ENCODE measurements around the gene FAM171A1.
A peak's percentile ranks its signal among the peaks of the same experiment; 100 is the strongest.
"Not testable (repeated sequence)": the region's sequence is repeated elsewhere in the genome, so short reads cannot be mapped to it uniquely, and the experiment has no call there.

FAM171A1 gene

DNA sequence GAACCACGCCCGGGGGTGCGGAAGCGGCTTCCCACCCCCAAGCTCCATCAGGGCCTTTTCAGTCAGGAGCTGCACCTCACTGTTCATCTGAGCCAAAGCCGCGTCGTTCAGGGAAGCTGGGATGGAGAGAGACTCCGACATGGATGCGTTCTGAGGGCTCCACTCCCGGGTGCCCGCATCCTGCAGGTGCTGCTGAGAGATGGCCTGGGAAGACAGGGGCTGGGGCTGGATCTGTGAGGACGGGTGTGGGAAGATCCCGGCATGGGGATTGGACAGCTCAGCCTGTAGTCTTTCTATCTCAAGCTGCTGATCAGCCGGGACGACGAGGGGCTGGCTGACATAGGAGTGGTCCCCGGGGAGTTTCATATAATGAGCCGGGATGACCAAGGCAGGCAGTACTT is 157.6 kb downstream of the FAM171A1 start:
- DNase-seq (ENCODE audit: low read depth in 4 of 4, low spot score in 1 of 4): no peak

DNA sequence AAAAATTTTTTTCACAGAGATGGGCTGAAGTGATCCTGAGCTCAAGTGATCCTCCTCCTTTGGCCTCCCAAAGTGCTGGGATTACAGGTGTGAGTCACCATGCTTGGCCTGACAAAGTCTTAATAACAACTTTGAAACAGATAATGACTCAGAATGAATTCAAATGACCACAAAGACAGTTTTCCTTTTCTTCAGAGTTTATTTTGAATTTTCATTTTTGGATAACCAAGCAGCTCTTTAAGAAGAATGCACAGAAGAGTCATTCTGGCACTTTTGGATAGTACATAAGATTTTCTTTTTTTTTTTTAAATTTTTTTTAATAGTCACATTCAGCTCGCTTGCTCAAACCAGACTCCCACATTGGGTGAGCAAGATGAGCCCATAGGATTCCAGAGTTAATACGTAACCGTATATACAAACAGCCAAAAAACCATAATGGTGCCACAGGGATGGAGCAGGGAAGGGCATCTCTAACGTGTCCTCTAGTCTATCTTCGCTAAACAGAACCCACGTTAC is 159.6 kb downstream of the FAM171A1 start:
- no peak for DNase-seq (ENCODE audit: low read depth in 4 of 4, low spot score in 1 of 4)

DNA sequence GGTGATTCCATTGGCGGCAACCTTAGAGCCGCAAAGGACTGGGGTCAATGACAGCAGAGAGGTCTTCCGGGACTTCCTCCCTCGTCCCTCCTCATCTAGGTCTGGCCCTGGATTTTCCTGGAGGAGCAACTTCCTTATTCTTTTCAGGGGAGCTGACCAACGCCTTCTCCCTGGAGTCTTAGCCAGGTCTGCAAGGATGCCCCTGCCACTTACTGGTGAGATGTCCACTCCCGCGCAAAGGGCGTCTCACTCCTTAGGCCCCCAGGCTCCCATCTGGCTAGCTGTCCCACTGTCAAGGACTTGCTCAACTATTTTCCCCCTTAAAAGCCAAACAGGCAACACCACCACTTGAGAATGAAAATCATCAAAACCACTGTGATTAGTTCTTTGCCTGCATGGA is 160.6 kb downstream of the FAM171A1 start:
- no peak for DNase-seq (ENCODE audit: low read depth in 4 of 4, low spot score in 1 of 4)

DNA sequence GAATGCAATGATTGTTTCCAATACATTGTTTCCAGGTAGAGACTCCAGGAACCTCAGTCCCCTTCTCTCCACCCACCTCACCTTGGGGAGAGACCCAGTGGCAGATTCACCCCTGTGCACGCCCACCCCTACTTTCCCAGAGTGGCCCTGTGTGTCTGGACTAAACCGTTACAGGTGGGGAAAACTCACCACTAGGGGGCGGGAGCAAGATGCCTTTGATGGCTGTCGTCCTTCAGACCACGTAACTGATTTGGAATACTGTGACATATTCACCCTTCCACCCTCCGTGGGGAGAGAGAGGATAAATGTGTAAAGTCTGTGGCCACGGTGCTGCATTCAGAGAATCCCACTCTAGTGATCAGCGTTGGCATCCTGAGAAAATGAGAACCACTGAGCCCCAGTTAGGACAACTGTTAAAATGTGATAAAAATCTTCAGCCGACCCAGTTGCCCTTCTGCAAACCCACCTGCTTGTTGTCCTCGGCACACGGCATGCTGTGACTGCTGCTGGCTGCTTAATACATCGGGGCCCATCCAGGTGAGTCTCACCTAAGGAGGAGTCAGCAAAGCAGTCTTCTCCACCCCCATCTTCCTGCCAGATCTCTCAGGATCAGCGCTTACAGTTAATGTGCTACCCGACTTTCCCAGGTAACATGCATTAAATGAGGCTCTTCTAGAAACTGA is 161.1 kb downstream of the FAM171A1 start:
- DNase-seq (ENCODE audit: low read depth in 4 of 4, low spot score in 1 of 4): peak; percentile 67 to 81 (median 72)

DNA sequence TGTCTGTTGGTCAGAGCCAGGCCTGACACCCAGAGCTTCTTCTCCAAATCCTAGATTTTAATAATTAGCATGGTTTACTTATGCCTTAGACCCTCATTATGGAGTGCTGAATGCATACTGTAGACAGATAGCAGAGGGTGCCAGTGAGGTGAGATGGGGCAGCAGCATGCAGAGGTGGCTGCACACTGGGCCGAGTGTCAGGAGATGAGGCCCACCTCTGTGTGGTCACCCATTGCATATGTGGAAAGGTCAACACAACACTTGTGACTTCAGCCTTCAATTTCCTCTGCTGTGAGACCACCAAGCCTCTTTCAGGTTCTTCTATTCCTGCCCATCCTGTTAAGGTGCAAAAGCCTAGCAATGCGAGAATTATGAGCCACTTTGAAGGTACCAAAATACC is 162.9 kb downstream of the FAM171A1 start:
- DNase-seq (ENCODE audit: low read depth in 4 of 4, low spot score in 1 of 4): no peak

DNA sequence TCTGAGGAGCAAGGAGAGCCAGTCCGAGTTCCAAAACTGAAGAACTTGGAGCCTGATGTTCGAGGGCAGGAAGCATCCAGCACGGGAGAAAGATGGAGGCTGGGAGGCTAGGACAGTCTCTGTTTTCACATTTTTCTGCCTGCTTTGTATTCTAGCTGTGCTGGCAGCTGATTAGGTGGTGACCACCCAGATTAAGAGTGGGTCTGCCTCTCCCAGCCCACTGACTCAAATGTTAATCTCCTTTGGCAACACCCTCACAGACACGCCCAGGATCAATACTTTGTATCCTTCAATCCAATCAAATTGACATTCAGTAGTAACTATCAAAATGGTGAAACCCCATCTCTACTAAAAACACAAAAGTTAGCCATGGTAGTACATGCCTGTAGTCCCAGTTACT is 163.7 kb downstream of the FAM171A1 start:
- DNase-seq (ENCODE audit: low read depth in 4 of 4, low spot score in 1 of 4): not testable (repeated sequence)

DNA sequence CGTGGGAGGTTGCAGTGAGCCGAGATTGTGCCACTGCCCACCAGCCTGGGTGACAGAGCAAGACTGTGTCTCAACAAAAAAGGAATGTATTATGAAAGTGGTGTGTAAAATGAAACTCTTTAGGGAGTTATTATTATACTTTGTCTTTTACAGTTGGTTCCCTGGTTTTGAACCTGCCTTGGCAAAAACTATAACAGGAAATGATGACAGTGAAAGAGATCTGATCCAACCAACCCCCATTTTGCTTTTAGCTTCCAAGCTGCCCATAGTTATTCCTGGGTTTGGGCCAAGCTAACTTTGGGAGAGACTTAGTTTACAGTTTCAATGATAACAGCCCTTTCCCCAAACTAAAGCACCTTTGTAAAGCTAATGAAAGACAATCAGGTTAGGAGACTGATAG is 168.4 kb downstream of the FAM171A1 start:
- no peak for DNase-seq (ENCODE audit: low read depth in 4 of 4, low spot score in 1 of 4)

DNA sequence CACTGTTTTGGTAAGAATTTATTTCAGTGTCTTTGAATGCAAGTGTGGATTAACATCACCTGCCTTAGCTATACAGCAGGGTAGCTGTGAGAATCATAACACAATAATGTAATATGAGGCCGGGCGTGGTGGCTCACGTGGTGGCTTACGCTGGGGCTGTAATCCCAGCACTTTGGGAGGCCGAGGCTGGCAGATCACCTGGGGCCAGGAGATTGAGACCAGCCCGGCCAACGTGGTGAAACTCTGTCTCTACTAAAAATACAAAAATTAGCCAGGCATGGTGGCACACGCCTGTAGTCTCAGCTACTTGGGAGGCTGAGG is 168.8 kb downstream of the FAM171A1 start:
- not testable (repeated sequence) for DNase-seq (ENCODE audit: low read depth in 4 of 4, low spot score in 1 of 4)

DNA sequence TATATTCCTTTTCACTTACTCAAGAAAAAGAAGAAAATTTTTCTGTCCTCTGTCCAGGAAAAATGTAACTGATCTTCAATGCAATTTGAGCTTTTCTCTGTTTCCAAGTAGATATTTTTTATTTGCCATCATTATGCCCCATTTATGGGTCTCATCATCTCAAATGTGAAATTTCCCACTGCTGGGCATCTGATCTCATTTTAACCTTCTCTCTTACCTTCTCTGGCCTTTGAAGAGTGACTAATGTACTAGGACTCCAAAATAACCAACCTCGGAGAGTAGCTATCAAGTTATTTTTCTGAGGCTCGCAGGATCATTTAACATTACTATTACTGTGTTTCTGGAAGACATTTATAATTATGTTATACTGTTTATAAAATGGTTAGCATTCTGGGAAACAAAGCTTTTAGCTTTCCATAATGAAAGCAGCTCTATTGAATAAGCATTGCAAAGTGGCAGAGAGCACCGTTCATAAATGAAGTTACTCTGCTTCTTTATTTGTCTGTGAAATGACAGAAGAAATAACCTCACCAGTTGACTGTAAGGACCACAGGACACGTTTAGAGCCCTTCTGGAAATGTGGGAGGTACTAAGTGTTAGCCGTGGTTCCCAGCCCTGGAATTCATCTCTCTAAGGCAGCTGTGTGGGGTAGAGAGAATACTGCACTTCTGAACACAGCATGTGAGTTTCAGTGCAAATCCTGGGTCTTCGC is 169.3 kb downstream of the FAM171A1 start:
- DNase-seq (ENCODE audit: low read depth in 4 of 4, low spot score in 1 of 4): no peak

DNA sequence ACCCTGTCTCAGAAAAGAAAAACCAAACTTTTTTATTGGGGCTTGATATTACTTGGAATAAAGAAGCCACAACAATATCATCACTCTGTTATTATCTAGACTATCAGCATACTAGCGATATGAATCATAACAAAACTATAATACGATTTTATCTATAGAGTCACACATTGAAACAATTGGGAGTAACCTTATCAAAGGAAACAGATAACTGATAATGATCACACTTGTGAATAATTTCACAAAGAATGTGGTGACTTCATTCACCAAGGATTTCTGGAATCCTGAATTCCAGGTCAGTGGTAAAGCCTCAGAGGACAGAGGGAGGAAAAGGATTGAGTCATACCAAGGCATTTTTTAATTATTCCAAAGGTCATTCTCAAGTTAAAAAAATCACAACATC is 170.5 kb downstream of the FAM171A1 start:
- no peak for DNase-seq (ENCODE audit: low read depth in 4 of 4, low spot score in 1 of 4)

DNA sequence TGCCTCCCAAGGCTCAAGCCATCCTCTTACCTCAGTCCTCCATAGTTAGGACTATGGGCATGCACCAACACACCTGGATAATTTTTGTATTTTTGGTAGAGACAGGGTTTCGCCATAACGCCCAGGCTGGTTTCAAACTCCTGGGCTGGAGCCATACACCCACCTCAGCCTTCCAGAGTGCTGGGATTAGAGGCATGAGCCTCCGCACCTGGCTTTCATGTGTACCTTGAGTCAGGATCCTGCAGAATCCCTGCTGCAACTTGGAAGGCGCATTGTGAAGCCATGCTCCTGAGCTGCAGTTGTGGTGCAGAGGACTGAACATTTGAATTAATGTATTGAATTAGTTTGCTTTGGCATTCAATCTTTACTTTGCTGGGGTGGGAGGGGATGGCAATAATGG is 173.2 kb downstream of the FAM171A1 start:
- DNase-seq (ENCODE audit: low read depth in 4 of 4, low spot score in 1 of 4): no peak

DNA sequence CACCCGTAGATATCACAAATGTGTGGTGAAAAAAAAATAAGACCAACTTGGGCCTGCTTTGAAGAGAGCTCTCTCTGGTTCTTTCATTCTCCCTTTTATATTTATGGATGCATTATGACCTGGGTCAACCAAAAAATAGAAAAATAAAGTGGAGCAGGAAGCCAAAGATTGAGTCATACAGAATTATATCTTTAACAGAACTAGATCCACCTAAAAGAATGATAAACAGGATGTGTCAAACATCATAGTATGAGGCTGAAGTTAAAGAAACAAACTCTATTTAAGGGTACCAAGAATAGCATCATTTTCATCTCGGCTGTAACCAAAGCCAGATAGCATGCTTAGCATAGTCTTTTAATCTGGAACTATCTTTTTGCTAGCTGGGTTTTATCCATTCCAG is 173.8 kb downstream of the FAM171A1 start:
- DNase-seq (ENCODE audit: low read depth in 4 of 4, low spot score in 1 of 4): no peak

DNA sequence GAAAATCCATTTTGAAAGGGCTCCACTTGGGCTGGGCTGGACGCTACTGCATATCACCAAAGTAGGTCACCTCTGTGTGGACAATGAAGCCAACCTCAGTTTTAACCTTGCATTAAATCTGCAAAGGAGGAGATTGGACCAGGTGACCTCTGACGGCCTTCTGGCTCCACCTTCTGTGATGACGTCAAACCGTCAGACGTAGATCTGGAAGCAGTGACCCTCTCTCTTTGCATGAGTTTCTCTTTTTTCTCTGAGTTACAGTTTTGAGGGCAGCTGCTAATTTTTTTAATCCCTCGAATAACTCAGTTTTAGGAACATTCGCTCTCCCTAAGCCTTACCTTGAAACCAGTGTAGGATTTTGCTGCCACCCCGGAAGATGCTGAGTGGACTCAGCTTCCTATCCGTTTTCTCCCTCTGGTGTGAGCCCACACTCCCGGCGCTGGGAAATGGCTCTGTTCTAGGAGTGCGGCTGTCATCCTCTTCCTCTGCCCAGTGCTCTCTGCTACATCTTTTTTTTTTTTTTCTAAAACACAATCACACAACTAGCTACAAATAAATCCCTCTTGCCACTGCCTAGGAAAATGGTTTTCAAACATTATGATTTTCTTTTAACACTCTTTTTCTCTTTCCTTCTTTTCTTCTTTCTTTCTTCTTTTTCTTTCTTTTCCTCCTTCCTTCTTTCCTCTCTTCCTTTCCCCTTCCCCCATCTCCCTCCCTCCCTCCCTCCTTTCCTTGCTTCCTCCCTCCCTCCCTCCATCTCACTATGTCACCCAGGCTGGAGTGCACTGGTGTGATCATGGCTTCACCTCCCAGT is 174.9 kb downstream of the FAM171A1 start:
- no peak for DNase-seq (ENCODE audit: low read depth in 4 of 4, low spot score in 1 of 4)

DNA sequence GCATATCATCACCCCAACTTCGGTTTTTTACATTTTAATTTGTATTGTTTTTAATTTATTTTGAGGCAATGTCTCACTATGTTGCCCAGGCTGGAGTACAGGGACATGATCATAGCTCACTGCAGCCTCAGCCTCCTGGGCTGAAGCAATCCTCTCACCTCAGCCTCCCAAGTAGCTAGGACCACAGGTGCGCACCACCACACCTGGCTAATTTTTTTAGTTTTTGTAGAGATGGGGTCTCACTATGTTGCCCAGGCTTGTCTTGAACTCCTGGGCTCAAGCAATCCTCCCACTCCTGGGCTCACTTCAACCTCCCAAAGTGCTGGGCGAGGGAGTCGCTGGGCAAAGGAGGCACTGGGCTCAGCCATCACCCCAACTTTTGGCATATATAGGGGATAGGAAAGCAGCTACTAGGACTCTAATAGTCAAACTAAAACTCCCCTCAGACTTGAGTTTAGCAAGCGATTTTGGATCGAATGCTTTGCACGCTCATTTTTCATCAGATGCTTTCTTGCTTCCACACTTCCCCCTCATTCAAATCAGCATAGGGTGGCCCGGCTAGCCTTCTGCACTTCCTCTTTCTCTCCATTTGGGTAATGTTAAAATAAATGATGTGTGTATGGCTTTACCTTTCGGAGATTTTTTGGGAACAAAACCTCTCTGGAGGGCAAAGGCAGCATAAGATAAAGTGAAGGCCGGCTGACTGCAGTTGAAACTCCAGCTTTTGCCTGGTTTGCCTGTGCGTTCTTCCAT is 181.8 kb downstream of the FAM171A1 start:
- no peak for DNase-seq (ENCODE audit: low read depth in 4 of 4, low spot score in 1 of 4)

DNA sequence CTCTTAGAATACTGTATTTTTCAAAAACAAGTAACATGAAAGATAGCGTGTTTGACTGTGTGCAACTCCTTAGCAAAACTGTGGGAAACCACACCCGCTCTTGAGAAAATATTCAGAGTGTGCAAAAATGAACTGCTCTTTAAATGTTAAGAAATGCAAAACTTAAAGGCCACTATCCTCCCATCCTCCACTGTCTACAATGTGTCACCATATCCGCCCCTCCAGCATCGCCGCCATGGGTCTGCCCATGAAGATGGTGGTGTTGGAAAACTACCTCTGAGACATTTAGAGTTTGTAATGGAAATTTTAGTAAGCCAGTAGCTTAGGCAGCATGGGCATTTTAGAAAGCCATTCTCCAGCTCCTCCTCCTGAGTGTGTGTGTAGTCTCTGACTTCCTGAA is 182.5 kb downstream of the FAM171A1 start:
- DNase-seq (ENCODE audit: low read depth in 4 of 4, low spot score in 1 of 4): peak in 1 of 4 experiments; percentile 25

DNA sequence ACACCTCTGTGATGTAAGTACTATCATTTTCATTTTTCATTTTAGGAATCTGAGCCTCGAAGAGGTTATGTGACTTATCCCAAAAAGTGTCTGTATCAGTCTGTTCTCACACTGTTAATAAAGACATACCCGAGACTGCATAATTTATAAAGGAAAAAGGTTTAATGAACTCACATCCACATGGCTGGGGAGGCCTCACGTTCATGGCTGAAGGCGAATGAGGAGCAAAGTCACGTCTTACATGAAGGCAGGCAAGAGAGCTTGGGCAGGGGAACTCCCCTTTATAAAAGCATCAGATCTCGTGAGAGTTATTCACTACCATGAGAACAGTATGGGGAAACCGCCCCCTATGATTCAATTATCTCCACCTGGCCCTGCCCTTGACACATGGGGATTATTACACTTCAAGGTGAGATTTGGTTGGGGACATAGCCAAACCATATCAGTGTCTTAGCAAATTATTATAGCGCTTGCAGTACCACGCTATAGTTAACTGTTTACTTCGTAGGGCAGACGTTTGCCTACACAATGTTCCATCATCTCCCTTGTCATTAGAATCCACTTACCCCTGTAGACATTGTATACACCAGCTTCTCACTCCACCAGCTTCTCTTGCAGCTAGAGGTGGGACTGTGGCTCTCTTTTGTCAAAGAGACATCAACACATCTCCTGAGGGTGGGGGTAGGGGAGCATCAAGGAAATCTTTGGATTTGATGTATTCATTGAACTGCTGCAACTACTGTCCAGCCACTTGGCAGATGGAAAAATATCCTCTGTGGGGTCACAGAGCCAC is 187.2 kb downstream of the FAM171A1 start:
- DNase-seq (ENCODE audit: low read depth in 4 of 4, low spot score in 1 of 4): no peak

DNA sequence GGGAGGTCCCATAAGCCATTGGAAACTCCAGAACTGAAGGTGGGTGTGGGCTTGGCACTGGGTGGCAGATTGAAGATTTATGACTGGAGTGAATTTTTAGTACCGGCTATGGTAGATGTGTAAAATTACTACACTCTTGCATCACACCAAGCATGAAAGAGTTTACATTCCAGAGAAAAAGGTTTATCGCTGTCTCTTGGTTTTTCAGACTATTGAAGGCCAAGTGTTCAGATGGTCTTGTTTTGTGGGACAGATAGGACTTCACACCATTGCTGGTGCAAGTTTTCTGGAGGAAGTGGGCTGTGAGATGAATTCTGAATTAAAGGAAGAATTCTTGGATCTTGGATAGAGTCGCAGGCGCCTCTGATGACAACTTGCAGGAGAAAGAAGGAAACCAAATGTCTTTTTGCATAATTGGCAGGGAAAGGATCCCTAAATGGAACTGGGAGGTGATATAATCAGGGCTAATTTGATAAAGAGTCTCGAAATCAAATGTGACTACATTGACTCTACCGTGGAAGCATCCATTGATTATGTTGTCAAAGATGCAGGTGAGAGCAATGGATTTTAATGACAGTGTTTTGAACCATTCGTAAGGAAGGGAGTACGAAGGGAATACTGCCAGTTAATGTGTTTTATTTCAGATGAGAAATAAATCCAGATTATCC is 188.4 kb downstream of the FAM171A1 start:
- DNase-seq (ENCODE audit: low read depth in 4 of 4, low spot score in 1 of 4): no peak

DNA sequence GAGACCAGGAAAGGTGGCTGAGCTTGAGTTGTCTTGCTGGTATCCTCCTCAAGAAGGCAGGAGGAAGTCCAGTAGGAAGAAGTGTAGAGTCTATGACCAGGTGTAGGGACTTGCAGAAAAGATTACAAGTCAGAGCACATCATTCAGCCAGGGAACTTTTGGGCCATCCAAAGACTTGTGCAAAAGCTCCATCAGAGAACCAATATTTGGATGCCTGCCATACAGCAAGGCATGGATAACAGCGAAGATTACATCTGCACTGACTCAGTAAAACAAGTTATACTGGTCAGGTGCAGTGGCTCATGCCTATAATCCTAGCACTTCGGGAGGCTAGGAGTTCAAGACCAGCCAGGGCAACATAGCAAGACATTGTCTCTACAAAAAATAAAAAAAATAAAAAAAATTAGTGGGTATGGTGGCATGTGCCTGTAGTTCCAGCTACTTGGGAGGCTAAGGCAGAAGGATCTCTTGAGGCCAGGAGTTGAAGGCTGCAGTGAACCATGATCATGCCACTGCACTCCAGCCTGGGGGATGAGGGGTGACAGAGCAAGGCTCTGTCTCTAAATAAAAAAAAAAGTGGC is 189.4 kb downstream of the FAM171A1 start:
- DNase-seq (ENCODE audit: low read depth in 4 of 4, low spot score in 1 of 4): no peak

DNA sequence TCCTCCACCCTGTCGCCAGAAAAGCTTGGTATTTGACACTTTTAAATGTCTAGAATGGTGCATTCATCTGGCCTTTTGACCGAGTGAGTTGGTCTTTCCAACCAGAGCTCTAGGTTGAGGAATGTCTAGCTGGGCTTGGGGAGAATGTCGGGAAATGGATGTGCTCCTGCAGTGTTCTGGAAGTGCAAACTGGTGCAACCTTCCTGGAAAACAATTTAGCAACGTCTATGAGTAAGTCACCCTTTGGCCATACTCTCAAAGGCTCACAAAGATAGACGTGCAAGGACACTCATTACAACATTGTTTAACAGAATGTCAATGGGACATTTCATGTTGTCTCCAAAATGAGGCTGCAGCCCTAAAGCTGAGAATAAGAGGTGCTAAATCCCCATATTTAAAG is 190.4 kb downstream of the FAM171A1 start:
- no peak for DNase-seq (ENCODE audit: low read depth in 4 of 4, low spot score in 1 of 4)

DNA sequence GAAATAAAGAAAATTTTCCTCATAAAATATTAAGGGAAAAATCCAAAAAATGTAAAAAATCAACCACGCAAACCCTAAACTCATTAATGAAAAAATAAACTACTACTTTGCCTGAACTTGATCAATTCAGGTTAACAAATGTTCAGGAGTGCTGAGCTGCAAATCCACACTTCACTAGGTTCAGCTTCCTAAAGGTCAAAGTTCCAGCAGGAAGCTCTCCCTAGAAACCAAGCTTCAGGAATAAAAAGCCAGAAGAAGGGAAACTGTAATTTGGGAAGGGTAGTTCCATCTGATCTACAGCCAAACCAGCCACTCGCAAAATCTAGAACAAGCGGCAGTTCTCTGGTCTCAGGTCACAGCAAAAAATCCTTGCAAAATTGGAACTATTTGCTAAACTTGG is 194.8 kb downstream of the FAM171A1 start:
- no peak for DNase-seq (ENCODE audit: low read depth in 4 of 4, low spot score in 1 of 4)

All from stimulated activated CD4-positive, alpha-beta T cell treated with anti-CD3 and anti-CD28 coated beads, Interleukin-1b, Interleukin-23, amount 100 ng/mL, for 24 hours (primary cell).